SH-SY5Y (cell line): Measurements from ENCODE around the gene IQSEC3.

Source experiments
- GATA2 ChIP-seq: IDR thresholded peaks from 2 replicates; pipeline ENCODE4 v1.6.1; 2011; ENCODE audit warnings: mild to moderate bottlenecking, low read depth, low read length
- GATA3 ChIP-seq: IDR thresholded peaks from 2 replicates; pipeline ENCODE4 v1.6.1; 2011; ENCODE audit warnings: low read depth, mild to moderate bottlenecking, low read length, moderate library complexity

DNA sequence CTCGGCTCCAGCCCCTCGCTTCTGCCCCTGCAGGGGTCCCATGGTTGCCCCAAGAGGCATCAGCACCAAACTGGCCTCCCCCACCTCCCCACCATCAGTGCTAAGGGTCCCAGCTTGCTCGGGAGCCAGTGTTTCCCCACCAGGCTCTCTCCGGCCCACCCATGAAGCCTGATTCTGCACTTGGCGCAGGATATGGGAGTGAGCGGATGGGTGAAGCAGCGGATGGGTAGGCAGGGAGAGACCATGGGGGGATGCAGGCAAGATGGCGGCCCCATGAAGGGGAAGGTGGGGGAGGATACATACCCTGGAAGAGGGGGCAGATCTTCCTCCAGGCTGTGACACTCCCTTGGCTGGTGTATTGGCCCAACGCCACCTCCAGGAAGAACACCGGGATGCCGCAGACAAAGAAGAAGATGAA, 137.7 kb downstream of the IQSEC3 start:
- TF ChIP-seq GATA3 (no peak), GATA2 (no peak)
